HepG2 (cell line): ENCODE results near the gene GPR6. TPM values are rescaled to one million over a fixed set of nuclear protein-coding genes. Genes with fewer than 3 reads are reported as not detected.

ENCODE experiments used
- ARNT2 ChIP-seq: sonication (generic); formaldehyde crosslinking; IDR thresholded peaks from 2 replicates; pipeline ENCODE4 v1.8.0; 2022; ENCODE audit warnings: mild to moderate bottlenecking, low read depth, missing genetic modification reagents, moderate library complexity
- HIVEP1 ChIP-seq: sonication (generic); formaldehyde crosslinking; IDR thresholded peaks from 2 replicates; pipeline ENCODE4 v1.4.0; 2020; ENCODE audit warnings: mild to moderate bottlenecking, missing genetic modification reagents
- MXD3 ChIP-seq: IDR thresholded peaks from 2 replicates; pipeline ENCODE4 v1.6.1; 2016; ENCODE audit warnings: mild to moderate bottlenecking, missing biosample characterization, missing genetic modification reagents
- MZF1 ChIP-seq: sonication (generic); formaldehyde crosslinking; IDR thresholded peaks from 2 replicates; pipeline ENCODE4 v1.8.1; 2023; ENCODE audit warnings: mild to moderate bottlenecking, missing genetic modification reagents, borderline replicate concordance
- NFYC ChIP-seq: IDR thresholded peaks from 2 replicates; pipeline ENCODE4 v1.6.1; 2016; ENCODE audit warnings: missing genetic modification reagents, missing compliant biosample characterization
- RCOR2 ChIP-seq: IDR thresholded peaks from 2 replicates; pipeline ENCODE4 v1.6.1; 2016; ENCODE audit warnings: missing biosample characterization, missing genetic modification reagents
- RNF219 ChIP-seq: sonication (generic); formaldehyde crosslinking; IDR thresholded peaks from 2 replicates; pipeline ENCODE4 v1.5.0; 2020; ENCODE audit warnings: mild to moderate bottlenecking, missing genetic modification reagents
- XRCC5 ChIP-seq: fragments of 200-400 bp; formaldehyde crosslinking; optimal IDR thresholded peaks from 2 replicates; pipeline ENCODE3; 2017; ENCODE audit warnings: mild to moderate bottlenecking, low read length
- ZBTB40 ChIP-seq, 2 experiments: fragments of 450-650 bp in 1 of 2; sonication (generic) in 1 of 2; formaldehyde crosslinking in 1 of 2; IDR thresholded peaks; 2 replicates each; pipeline versions ENCODE4 v1.6.1 to v1.8.0; 2016 to 2022; ENCODE audit warnings: antibody characterized with exemption in 1 of 2, mild to moderate bottlenecking in 1 of 2, missing genetic modification reagents in 1 of 2
- ZBTB42 ChIP-seq: sonication (generic); formaldehyde crosslinking; IDR thresholded peaks from 2 replicates; pipeline ENCODE4 v1.5.0; 2020; ENCODE audit warnings: mild to moderate bottlenecking, missing genetic modification reagents
- ZNF17 ChIP-seq: sonication (generic); formaldehyde crosslinking; IDR thresholded peaks from 2 replicates; pipeline ENCODE4 v1.5.0; 2020; ENCODE audit warnings: mild to moderate bottlenecking, missing genetic modification reagents
- ZNF3 ChIP-seq: IDR thresholded peaks from 2 replicates; pipeline ENCODE4 v1.7.0; 2017; ENCODE audit warnings: inconsistent platforms
- ZNF7 ChIP-seq: IDR thresholded peaks from 2 replicates; pipeline ENCODE4 v1.6.1; 2016; ENCODE audit warnings: missing biosample characterization, missing genetic modification reagents
- ZNF704 ChIP-seq: sonication (generic); formaldehyde crosslinking; IDR thresholded peaks from 2 replicates; pipeline ENCODE4 v1.8.1; 2023; ENCODE audit warnings: mild to moderate bottlenecking, inconsistent platforms, moderate library complexity, missing genetic modification reagents, borderline replicate concordance
- ZNF709 ChIP-seq: sonication (generic); formaldehyde crosslinking; IDR thresholded peaks from 2 replicates; pipeline ENCODE4 v1.5.0; 2020; ENCODE audit warnings: mild to moderate bottlenecking, missing genetic modification reagents
- polyA plus RNA-seq, 8 experiments: library from polyadenylated mRNA; depleted of rRNA in 3 of 8; stranded (reverse) in 7 of 8; unstranded in 1 of 8; fragments of >200 nt; fragmentation: Illumina TruSeq in 4 of 8; extraction: Trizol in 4 of 8; gene quantifications; 2 replicates each; pipeline versions ENCODE4 v1.2.1 to v1.2.3, GENCODE V29; 2011 to 2016; ENCODE audit warnings: low read depth in 4 of 8, missing spikeins in 1 of 8, mixed read lengths in 1 of 8; ENCODE audit not compliant: insufficient read depth in 1 of 8
- total RNA-seq, 5 experiments: library from RNA; depleted of rRNA; stranded (reverse); fragments of >200 nt; fragmentation: Illumina TruSeq; extraction: Trizol; gene quantifications; 2 replicates each; pipeline ENCODE4 v1.2.3, GENCODE V29; 2016; ENCODE audit warnings: low read depth in 1 of 5

GPR6 gene
- total and polyA plus RNA-seq, 2 of the 13 experiments (the other 11 are each of a cell fraction or from before 2014, with no cell fraction given): not detected

- TF ChIP-seq ZBTB40 (IDR thresholded peaks at IDR 0.05) (no peak), ZBTB40 (CRISPR knock-in tag; IDR thresholded peaks at IDR 0.05) (0 out of 2 replicates have a peak, but pooled peaks have one; percentile 30), ZNF17 (no peak), NFYC (CRISPR knock-in tag) (0 out of 2 replicates have a peak, but pooled peaks have one; percentile 16), ZNF7 (CRISPR knock-in tag) (no peak), ZBTB42 (CRISPR knock-in tag) (0 out of 2 replicates have a peak, but pooled peaks have one; percentile 81), ZNF3 (CRISPR knock-in tag) (0 out of 2 replicates have a peak, but pooled peaks have one; percentile 31), XRCC5 (peak; percentile 19), RNF219 (no peak), HIVEP1 (CRISPR knock-in tag) (no peak), MZF1 (CRISPR knock-in tag) (no peak), ZNF704 (CRISPR knock-in tag) (0 out of 2 replicates have a peak, but pooled peaks have one; percentile 76), ZNF709 (CRISPR knock-in tag) (peak; percentile 77), MXD3 (CRISPR knock-in tag) (peak; percentile 64; the same call in 1 of the 2 replicates), ARNT2 (CRISPR knock-in tag) (peak; percentile 76; the same call in 1 of the 2 replicates), RCOR2 (CRISPR knock-in tag) (no peak)
Observed at GRCh38 chr6:109978174-109979032, at the start of gene GPR6 (continued).
